AG09309 (cell line): ENCODE results near the gene CLCN6.

Source experiments
- DNase-seq: peaks from one replicate; pipeline ENCODE4 v3.0.0-alpha.2; 2010; ENCODE audit warnings: low read depth
- H3K4me3 ChIP-seq: 2 replicates; pipeline ENCODE4 v1.5.1; 2011; ENCODE audit warnings: mild to moderate bottlenecking, low read depth, low read length, moderate library complexity; ENCODE audit not compliant: control insufficient read depth
- CTCF ChIP-seq: IDR thresholded peaks from 2 replicates; pipeline ENCODE4 v1.5.1; 2011; ENCODE audit warnings: mild to moderate bottlenecking, low read depth, low read length, inconsistent platforms; ENCODE audit not compliant: insufficient read depth, control insufficient read depth; ENCODE audit errors: missing control alignments

Gene CLCN6

GRCh38 chr1:11806307-11806936, 431 bp downstream of the CLCN6 start:
- no peak for TF ChIP-seq CTCF
- peak overlapping the region; percentile 88 for H3K4me3 ChIP-seq
- no peak for DNase-seq

DNA sequence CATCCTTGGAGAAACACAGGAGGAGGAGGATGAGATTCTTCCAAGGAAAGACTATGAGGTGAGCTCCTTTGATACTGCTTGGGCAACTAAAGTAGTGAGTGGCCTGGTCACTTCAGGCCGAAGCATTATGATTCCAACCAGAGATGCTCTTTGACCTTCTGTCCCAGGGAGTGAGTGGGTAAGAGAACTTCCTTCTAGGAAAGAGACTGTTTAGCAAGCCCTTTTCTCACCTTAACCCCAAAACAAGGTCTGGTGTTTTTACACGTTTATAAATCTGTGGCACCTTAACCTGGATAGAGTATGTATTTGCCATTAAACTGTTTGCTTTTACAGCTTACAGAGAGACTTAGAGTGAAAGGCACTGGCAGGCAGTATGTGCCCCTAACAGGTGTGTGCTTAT, 1.1 kb downstream of the CLCN6 start:
- DNase-seq: no peak
- peak overlapping the region; percentile 88 for H3K4me3 ChIP-seq
- TF ChIP-seq CTCF: no peak

DNA sequence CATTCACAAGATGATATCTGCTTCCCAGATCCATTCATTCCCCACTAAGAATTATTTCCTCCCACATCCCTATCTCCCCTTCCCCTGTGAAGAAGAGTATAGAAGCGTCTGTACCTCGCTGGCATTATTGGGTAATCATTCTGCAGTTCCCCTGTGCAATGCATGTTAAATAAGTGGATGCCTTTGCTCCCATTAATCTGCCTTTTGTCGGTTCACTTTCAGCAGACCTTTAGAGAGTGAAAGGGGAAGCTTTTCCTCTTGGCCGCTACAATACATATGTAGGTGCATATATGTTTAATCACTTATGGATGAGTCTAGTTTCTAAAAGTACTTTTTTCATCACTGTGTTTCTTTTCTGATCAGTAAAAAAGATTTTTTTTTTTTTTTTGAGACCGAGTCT, 7.0 kb downstream of the CLCN6 start:
- TF ChIP-seq CTCF: no peak
- DNase-seq: no peak

GRCh38 chr1:11817192-11817591, 11.2 kb downstream of the CLCN6 start:
- no peak for TF ChIP-seq CTCF
- no peak overlapping the region for H3K4me3 ChIP-seq
- DNase-seq: no peak

More for the DNA sequence above, 7.0 kb downstream of the CLCN6 start:
- no peak overlapping the region for H3K4me3 ChIP-seq

GRCh38 chr1:11822091-11822490, 16.1 kb downstream of the CLCN6 start:
- no peak for TF ChIP-seq CTCF
- H3K4me3 ChIP-seq: no peak overlapping the region
- no peak for DNase-seq

DNA sequence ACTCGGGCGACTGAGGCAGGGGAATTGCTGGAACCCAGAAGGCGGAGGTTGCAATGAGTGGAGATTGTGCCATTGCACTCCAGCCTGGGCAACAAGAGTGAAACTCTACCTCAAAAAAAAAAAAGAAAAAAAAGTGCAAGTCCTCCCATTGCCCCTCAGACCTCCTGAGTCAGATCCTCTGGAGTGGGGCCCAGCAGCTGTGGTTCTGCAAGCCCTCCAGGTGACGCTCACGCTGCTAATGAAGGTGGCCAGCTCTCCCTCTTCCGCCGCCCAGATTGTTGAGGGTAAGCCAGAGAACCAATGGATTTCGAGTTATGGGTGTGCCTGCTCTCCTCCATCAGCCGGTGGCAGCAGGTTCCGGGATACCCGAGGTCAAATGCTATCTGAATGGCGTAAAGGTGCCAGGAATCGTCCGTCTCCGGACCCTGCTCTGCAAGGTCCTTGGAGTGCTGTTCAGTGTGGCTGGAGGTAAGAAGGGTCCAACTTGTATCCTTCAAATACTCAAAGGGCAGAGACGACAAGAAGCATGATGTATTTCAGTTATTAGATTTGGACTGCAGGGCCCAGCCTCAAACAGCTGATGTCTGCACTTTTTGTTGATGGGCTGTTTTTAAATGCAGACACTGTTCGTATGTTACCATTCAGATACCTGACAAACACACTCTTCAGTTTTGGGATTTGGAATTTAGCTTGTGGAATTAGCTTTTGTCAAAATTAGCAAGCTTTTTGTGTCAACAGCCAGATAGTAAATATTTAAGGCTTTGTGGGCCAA, 17.6 kb downstream of the CLCN6 start:
- no peak for TF ChIP-seq CTCF
- DNase-seq: no peak
- no peak overlapping the region for H3K4me3 ChIP-seq
